ENCODE results near the gene TEX12. TPM values are rescaled to one million over a fixed set of nuclear protein-coding genes. Genes with fewer than 3 reads are reported as not detected.

TEX12 gene
- total and polyA plus RNA-seq, 2 of the 8 experiments (the other 6 are each of a cell fraction or from before 2014, with no cell fraction given) = not detected

- no peak for TF ChIP-seq ATF2 (IDR thresholded peaks at IDR 0.05; ENCODE audit: low read length)
- TF ChIP-seq RBBP5 (IDR thresholded peaks at IDR 0.05; ENCODE audit: borderline replicate concordance, low read depth, low read length) = no peak
Observed at GRCh38 chr11:112211536-112211935, 44.4 kb downstream of the TEX12 start (continued).
